DMS114 treated with DMSO at 0.1 percent for 48 hours (cell line): ENCODE measurements around the gene TOP3A.

Experiments used
- DNase-seq: peaks from one replicate; lab custom pipeline; 2025; ENCODE audit not compliant: unreplicated experiment; lab: John Stamatoyannopoulos, UW

Gene TOP3A

DNA sequence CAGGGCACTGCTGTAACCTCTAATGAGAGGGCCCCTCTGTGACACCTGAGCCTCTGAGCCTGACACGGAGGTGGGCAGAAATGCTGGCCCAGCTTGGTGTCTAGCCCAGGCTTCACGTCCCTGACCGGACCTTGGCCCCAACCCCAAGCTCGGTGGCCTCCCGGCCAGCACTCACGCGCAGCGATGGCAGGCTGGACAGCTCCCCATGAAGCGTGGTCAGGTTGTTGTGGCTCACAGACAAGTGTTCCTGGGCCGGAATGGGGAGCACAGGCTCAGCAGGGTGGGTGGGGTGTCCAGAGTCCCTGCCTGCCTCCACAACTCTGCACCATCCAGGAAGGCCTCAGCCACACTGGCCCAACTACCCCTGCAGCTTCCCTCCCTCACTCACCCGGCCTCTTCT, 58.4 kb downstream of the TOP3A start:
- no peak for DNase-seq

DNA sequence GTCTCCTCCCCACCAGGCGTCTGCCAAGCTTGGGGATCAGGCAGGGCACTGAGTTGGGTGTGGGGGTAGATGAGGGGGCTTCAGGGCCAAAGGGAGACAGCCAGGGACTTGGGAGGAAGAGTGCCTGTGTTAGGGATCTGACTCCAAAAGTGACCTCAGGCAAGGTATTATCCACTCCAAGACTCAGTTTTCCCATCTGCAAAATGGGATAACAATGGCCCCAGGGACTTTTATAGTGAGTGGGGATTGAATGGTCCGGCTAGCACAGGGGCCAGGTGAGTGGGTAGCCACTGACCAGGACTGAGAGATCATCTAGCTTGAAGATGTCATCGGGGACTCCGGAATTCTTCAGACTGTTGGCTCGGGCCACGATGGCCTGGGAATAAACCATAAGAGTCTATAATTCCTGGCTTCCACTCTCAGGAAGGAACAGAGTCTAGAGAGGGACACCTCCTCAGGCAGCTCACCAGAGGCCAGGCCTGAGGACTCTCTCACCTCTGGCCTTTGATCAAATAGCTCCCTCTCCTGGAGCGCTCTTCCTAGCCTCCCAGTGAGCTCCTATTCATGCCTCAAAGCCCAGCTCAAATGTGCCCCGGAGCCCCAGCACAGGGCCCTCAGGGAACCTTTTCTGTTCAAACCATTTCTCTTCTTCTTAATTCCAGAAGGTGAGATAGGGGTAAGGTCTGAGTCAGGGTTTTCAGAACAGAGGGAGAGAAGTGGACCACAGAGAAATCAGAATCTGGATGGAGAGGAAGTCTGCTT, 59.7 kb downstream of the TOP3A start:
- DNase-seq = no peak

DNA sequence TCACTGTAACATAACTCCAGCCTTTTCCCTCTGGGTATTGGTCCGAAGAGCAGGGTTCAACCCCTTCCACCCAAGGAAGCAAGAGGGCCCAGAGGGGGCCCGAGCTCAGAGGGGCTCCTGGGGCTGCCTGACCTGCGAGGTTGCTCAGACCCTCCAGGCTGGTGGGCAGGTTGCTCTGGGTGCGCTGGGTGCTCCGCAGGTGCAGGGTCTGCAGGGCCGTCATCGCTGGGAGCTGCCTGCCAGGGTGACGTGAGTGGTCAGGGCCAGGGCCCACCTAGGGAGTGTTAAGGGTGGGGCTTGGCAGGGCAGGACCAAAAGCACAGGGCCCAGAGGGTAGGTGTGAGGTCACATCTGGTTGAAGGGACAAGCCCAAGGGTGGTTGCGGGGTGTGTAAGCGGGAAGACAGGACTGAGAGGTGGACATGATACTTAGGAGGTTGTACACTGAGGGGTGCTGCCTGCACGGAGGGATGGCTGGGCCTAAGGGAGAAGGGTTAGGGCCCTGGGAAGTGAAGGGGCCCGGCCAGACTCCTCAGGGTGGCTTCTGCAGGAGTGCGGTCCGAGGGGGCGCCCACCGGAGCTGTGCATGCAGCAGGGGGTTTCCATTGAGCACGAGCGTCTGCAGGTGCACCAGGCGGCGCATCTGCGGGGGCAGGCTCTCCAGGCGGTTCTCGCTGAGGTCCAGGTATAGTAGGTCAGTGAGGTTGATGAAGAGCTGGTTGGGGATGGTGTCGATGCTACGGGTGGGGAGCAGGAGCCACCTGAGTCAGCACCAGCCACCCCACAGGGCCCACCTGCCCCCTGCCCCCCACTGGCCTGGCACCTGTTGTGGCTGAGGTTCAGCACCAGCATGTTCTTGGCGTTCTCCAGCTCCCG, 60.6 kb downstream of the TOP3A start:
- DNase-seq = no peak

DNA sequence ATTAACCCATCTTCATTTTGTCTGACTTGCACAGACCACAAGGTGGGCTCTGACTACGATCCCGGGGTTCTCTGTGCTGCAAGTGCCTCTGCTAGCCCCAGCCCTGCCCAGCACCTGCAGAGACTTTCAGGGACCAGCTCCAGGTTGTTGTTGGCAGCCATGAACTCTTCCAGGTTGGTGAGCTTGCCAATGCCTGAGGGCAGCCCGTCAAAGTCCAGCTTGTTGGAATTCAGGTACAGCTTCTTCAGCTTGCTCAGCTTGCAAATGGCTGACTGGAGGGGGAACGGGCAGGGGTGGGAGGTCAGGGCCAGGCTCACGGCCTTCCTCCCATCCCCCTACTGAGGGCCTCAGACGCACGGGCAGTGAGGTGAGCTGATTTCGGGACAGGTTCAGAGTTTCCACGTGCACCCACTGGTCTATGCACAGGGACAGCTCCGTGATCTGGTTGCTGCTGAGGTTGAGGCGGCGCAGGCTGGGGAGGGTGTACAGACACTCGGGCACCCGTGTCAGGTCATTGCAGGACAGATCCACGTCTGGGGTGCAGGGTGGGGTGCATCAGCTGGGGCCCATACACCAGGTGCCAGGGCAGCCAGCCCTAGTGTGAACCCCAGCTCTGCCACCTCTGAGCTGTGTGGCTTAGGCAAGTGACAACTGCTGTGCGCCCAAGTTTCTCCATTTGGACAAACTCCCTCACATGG, 61.5 kb downstream of the TOP3A start:
- DNase-seq = no peak

DNA sequence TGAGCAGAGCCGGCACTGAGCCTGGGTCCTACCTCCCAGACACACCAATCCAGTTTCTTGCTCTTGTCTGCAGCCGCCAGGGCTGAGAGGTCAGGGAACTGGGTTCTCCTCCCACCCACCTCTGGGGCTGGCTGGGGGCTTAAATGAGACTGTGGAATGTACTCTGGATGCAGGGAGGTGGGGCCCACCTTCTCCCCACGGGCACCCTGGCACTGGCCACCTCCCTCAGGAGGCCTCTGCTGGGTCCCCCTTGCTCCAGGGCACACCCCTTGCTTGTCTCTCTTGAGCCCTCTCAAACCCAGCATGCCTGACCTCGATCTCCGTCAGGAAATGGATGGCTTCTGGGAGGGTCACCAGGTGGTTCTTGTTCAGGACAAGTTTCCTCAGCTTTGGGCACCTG, 62.6 kb downstream of the TOP3A start:
- no peak for DNase-seq

DNA sequence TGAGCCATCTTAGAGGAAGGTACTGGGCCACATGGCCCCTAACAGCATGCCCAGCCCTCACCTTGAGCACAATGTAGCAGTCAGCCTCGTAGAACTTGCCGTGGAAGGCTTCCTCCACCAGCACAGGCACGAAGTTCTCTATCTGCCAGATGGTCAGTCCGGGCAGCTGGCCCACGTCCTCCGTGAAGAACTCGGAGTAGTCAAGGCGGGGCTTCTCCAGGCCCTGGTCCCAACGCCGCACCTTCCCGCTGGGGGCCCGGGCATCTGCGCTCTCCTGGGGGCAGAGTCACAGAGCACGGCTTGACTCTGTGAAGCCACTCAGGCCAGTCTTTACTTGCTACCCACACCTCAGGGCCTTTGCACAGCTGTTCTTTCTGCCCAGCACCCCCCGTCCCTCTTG, 63.6 kb downstream of the TOP3A start:
- DNase-seq = no peak

DNA sequence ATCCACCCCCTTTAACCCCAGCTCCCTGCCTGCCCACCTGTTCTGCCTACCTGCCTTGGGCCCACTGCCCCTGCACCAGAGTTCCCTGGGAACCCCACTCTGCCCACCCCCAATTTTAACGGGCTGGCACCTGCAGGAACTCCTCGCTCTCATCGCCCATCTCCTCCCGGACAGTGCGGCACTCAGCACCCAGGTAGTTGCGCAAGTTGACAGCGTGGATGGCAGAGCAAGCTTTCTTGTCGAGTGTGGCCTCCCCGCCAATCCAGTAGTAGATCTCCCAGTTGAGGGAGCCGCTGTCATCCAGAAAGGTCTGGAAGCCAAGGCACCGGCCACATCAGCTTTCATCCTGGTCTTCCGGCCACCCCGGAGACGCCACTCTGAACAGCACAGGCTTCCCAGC, 64.1 kb downstream of the TOP3A start:
- no peak for DNase-seq

DNA sequence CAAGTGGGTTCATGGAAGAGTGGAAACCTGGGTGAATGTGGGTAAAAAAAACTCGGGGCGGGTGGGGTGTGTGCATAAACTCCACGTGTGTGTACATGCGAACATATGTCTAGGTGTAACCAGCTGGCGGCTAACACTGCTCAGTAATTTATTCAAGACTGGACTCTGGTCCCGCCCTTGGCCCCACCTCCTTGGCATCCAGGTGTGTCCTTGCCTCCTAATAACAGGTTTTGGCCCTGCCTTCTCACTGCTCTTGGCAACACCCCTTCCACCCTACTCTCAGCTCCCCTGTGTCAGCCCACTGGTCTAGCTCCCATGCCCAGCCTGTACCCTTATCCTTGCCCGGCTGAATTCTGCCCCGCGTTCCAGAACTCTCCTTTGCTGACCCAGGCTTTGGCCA, 64.5 kb downstream of the TOP3A start:
- no peak for DNase-seq

DNA sequence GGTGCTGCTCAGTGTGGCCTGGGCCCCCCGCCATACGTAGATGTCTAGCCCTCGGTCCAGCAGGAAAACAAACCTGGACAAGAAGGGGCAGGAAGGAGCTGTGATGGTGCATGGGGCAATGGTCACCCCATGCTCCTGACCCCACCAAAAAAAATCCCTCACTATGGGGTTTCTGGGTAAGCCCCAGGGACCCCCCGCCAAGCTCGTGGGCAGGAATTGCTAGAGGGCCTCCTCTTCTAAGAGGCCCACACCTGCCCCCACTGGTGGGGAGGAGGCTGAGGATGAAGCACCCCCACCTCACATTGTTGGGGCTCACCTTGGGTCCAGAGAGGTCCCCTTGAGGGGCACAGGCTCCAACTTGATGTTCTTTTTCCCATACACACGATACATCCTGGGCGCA, 66.0 kb downstream of the TOP3A start:
- no peak for DNase-seq

DNA sequence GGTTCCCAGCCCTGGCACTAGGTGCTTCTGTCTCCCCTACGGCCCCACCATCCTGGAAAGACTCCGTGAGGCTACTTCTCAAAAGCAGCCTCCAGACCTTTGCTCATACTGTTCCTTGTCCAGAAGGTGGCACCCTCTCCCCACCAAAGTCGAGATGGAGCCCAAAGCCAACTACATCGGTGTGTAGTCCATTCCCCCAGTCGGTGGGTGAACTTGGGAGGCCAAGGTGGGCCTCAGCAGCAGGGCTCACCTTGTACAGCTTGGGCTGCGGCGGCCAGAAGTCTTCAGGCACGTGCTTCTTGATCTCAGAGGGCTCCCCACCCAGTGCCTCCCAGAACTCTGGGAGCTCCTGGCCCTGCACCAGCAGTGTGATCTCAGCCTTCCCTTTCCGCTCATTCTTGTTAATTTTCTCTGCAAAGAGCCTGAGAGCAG, 66.5 kb downstream of the TOP3A start:
- peak; percentile 25 for DNase-seq

DNA sequence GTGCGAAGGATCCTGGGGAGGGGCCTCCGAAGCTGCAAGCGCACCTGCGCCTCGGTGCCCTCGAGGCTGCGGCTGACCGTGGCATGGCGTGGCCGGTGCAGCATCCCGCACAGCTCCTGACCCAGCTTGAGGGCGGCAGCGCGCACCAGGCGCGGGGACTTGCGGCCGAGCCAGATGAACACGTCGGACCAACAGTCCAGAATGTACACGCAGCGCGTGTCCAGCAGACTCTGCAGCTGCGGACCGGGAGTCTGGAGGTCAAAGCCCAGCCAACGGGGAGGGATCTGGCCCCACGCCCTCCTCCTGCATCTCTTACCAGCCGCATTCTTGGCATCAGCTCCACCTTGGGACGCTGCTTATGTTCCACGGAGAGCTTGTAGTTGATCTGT, 67.2 kb downstream of the TOP3A start:
- no peak for DNase-seq

DNA sequence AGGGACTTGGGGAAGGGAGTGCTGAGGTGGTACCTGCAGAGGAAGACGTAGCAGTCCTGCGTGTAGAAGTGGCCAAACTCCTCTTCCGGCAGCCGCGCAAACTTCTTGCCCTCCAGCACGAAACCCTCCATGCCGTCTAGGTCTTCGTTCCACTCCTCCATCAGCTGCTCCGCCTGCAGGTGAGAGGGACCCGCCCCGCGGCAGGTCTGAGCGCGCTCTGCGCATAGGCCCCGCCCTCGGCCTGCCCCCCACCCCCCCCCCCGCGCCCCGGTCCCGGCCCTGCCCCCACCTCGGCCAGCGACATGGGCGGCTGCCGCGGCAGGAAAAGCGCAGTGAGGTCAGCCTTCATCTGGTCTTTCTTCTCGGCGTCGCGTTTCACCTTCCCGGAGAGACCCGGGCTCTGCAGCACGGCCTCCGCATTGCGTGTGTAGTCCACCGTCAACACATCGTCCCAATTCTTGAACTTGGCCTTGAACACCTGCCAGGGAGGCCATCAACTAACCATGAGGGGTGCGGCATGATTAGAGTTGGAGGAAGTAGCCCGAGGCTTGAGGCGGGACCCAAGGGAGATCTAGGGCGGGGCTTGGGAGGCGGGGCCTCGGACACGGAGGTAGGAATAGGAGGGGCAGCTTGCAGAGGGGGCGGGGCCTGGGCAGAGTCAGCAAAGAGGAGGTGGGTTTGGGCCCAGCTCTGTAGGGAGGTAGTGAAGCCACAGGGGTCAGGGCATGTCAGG, 67.7 kb downstream of the TOP3A start:
- DNase-seq = no peak

DNA sequence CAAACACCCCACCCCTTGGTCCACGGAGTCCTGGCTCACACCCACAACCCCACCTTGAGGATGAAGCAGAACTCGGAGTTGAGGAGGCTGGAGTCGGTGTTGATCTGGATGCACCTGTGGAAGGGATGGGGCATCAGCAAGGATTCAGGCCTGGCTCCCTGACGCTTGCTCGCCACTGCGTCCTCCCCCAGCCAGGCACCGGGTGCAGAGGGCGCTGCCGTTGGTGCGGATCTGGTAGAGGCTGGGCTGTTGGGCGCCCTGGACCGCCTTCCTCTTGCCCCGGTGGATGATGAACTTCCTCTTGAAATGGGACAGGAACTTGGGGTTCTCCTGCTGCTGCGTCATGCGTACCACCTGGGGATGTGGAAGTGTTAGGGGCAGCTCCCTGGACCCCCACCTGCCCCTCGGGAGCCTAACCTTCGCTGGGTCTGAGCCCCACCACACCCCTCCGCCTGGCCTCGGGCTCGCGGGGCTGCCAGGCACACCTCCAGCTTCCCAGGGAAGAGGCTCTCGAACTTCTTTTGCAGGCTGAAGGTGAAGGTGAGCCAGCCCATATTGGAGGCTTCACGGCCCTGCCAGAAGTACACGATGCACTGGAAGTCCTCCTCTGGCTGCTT, 68.6 kb downstream of the TOP3A start:
- DNase-seq = no peak

DNA sequence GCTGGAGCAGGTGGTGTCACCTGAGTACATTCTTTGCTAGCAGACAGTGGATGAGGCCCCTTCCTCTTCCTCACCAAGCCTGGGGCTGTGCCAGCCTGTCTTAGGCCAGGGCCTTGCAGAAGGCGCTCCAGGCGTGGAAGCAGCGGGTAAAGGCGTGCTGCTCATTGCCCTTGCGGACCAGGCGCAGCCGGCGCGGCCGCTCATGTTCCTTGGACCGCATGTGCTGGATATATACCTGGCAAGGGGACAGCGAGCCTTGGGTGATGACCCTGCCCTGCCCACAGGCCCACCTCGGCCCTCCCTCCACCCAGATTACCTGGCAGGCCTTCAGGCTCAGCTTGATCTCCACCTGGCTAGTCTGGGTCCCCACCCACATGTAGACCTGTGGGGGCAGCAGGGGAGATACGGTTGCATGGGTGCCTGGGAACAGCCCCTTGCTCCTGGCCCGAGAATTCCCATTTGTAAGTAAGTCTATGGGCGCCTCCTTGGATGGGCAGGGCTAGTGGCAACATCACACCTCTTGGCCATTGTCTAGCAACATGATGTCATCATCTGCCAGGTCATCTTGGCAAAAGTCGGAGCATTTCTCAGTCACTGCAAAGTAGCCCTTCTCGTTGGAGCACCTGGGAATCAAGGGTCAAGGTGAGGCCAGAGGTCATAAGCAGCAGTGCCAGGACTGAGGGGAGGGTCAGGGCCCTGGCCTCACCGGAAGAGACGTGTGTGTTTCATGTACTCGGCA, 69.6 kb downstream of the TOP3A start:
- DNase-seq = no peak

DNA sequence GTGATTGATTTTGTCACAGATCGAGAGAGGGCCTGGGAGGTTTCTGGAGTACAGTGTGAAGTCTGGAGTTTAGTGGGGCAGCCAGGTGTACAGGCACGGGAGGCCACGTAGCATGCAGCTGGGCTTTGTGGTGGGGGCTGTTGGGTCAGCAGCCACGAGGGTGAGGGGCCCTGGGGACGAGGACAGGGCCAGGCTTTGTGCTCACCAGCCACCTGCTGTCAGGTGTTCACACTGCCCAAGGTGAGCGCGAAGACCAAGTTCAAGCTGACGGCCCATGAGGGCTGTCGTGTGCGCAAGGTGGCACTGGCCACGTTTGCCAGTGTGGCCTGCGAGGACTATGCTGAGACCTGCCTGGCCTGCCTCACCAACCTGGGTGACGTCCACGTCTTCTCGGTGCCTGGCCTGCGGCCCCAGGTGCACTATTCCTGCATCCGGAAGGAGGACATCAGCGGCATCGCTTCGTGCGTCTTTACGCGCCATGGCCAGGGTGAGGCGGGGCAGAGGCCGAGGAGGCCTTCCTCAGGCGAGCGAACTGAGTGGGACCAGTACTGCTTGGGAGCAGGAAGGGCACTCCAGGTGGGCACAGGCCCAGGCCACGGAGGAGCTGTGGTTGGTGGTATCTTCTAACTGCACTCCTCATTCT, 73.4 kb downstream of the TOP3A start:
- no peak for DNase-seq

DNA sequence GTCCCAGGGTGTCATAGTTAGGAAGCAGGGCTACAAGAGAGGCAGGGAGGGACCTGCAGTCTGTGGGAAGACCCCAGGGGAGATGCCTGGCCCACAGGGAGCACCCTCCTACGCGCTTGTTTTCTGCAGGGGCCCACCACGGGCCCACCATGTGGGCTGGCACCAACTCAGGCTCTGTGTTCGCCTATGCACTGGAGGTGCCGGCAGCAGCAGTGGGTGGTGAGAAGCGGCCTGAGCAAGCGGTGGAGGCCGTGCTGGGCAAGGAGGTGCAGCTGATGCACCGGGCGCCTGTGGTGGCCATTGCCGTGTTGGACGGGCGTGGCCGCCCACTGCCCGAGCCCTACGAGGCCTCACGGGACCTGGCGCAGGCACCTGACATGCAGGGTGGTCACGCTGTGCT, 74.3 kb downstream of the TOP3A start:
- no peak for DNase-seq

DNA sequence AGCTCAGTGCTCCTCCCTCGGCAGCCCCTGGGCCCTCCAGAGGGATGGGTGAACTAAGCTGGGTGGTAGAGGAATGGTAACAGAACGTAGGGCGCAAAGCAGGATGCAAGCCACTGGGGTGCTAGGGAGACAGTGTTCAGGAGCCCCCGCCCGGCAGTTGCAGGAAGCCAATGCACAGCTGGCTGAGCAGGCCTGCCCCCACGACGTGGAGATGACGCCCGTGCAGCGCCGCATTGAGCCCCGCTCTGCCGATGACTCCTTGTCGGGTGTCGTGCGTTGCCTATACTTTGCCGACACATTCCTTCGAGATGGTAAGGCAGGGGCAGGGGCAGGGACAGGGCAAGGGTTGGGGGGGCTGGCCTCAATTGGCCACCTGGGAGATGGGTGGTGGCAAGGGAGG, 76.5 kb downstream of the TOP3A start:
- no peak for DNase-seq

DNA sequence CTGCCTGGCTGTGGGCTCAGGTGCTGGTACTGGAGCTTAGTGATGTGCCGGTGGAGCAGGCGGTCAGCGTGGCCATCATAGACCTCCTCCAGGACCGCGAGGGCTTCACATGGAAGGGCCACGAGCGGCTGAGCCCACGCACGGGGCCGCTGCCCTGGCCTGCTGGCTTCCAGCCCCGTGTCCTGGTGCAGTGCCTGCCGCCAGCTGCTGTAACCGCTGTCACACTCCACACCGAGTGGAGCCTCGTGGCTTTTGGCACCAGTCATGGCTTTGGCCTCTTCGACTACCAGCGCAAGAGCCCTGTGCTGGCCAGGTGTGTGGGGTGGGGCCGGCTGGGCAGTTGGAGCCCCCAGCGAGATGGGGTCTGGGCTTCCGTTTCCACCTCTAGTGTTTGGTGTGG, 77.3 kb downstream of the TOP3A start:
- no peak for DNase-seq

DNA sequence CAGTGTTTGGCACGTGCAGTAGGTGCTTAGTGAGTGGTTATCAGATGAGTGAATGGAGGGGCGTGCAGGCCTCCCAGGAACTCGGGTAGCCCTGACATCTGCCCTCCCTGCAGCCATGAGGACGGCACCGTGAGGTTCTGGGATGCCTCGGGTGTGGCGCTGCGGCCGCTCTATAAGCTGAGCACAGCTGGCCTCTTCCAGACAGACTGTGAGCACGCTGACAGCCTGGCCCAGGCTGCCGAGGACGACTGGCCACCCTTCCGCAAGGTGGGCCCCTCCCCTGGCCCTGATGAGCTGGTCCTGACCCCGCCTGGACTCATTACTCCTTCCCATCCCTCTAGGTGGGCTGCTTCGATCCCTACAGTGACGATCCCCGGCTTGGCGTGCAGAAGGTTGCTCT, 78.3 kb downstream of the TOP3A start:
- DNase-seq = no peak
